Trophoblast cell (in vitro differentiated cells and primary cell): Measurements from ENCODE around the gene MYO1D.

Source experiments
- DNase-seq, 2 donors: peaks; one replicate each; pipeline ENCODE4 v3.0.0-alpha.2; 2016
- H2AFZ ChIP-seq: 2 replicates; pipeline ENCODE4 v1.6.1; 2013; ENCODE audit warnings: low read length, moderate library complexity, mild to moderate bottlenecking; ENCODE audit not compliant: insufficient read depth, poor library complexity
- H2AK5ac ChIP-seq: 2 replicates; pipeline ENCODE4 v1.6.1; 2013; ENCODE audit warnings: mild to moderate bottlenecking, low read length
- H2BK120ac ChIP-seq: 2 replicates; pipeline ENCODE4 v1.6.1; 2013; ENCODE audit warnings: low read length, mild to moderate bottlenecking, moderate library complexity; ENCODE audit not compliant: insufficient read depth, poor library complexity
- H2BK12ac ChIP-seq: 2 replicates; pipeline ENCODE4 v1.6.1; 2013; ENCODE audit warnings: mild to moderate bottlenecking, low read length, moderate library complexity
- H2BK5ac ChIP-seq: 2 replicates; pipeline ENCODE4 v1.6.1; 2013; ENCODE audit warnings: low read length, low read depth, moderate library complexity, mild to moderate bottlenecking; ENCODE audit not compliant: poor library complexity
- H3K14ac ChIP-seq: 2 replicates; pipeline ENCODE4 v1.6.1; 2013; ENCODE audit warnings: mild to moderate bottlenecking, low read length
- H3K18ac ChIP-seq: 2 replicates; pipeline ENCODE4 v1.6.1; 2013; ENCODE audit warnings: mild to moderate bottlenecking, low read length
- H3K23ac ChIP-seq: 2 replicates; pipeline ENCODE4 v1.6.1; 2013; ENCODE audit warnings: low read length
- H3K27ac ChIP-seq: 2 replicates; pipeline ENCODE4 v1.5.1; 2013; ENCODE audit warnings: low read depth, mild to moderate bottlenecking, inconsistent platforms, low read length, moderate library complexity
- H3K27me3 ChIP-seq: 2 replicates; pipeline ENCODE4 v1.6.1; 2013; ENCODE audit warnings: inconsistent platforms, mild to moderate bottlenecking, low read length, moderate library complexity; ENCODE audit not compliant: insufficient read depth
- H3K36me3 ChIP-seq, 2 experiments: 1 replicate in 1 of 2; 2 replicates in 1 of 2; pipeline ENCODE4 v1.6.1; 2013; ENCODE audit warnings: low read length in 2 of 2, mild to moderate bottlenecking in 2 of 2, moderate library complexity in 1 of 2; ENCODE audit not compliant: insufficient read depth in 2 of 2, control insufficient read depth in 1 of 2
- H3K4ac ChIP-seq: 2 replicates; pipeline ENCODE4 v1.6.1; 2013; ENCODE audit warnings: low read depth, mild to moderate bottlenecking, low read length, moderate library complexity
- H3K4me1 ChIP-seq, 2 experiments: 1 replicate in 1 of 2; 2 replicates in 1 of 2; pipeline ENCODE4 v1.6.1; 2013; ENCODE audit warnings: low read length in 2 of 2, mild to moderate bottlenecking in 2 of 2, moderate library complexity in 1 of 2; ENCODE audit not compliant: insufficient read depth in 2 of 2, control insufficient read depth in 1 of 2
- H3K4me2 ChIP-seq: 2 replicates; pipeline ENCODE4 v1.6.1; 2013; ENCODE audit warnings: inconsistent platforms, mild to moderate bottlenecking, low read length, moderate library complexity
- H3K4me3 ChIP-seq: 2 replicates; pipeline ENCODE4 v1.5.1; 2013; ENCODE audit warnings: mild to moderate bottlenecking, low read depth, low read length, inconsistent platforms
- H3K79me1 ChIP-seq: one replicate; pipeline ENCODE4 v1.6.1; 2013; ENCODE audit warnings: low read length
- H3K79me2 ChIP-seq: 2 replicates; pipeline ENCODE4 v1.6.1; 2013; ENCODE audit warnings: low read length, mild to moderate bottlenecking; ENCODE audit not compliant: control insufficient read depth, insufficient read depth, poor library complexity
- H3K9ac ChIP-seq: 2 replicates; pipeline ENCODE4 v1.6.1; 2013; ENCODE audit warnings: mild to moderate bottlenecking, low read length
- H3K9me3 ChIP-seq: 2 replicates; pipeline ENCODE4 v1.6.1; 2013; ENCODE audit warnings: low read depth, mild to moderate bottlenecking, control low read depth, inconsistent platforms, low read length; ENCODE audit not compliant: insufficient read depth
- H4K12ac ChIP-seq: 2 replicates; pipeline ENCODE4 v1.6.1; 2013; ENCODE audit warnings: low read depth, mild to moderate bottlenecking, low read length, moderate library complexity
- H4K8ac ChIP-seq: 2 replicates; pipeline ENCODE4 v1.6.1; 2013; ENCODE audit warnings: low read depth, mild to moderate bottlenecking, low read length, moderate library complexity
- H4K91ac ChIP-seq: one replicate; pipeline ENCODE4 v1.6.1; 2013; ENCODE audit warnings: low read depth, mild to moderate bottlenecking, low read length, moderate library complexity
- WGBS: extraction: QIAGEN DNeasy Blood & Tissue Kit; methylation state at CpG from one replicate; pipeline ENCODE4 v1.1.7; 2013; ENCODE audit warnings: missing lambda C conversion rate; ENCODE audit not compliant: insufficient read length, insufficient coverage; ENCODE audit errors: extremely low coverage; 5-methylcytosine and 5-hydroxymethylcytosine counted together

The MYO1D gene

GRCh38 chr17:32625971-32626370 lies 251.0 kb downstream of the MYO1D start:
- H3K4me2 ChIP-seq = no peak overlapping the region
- no peak overlapping the region for H2AFZ ChIP-seq
- no peaks in the 10 kb centered on the region for H3K27me3 ChIP-seq
- no peak overlapping the region for H3K9ac ChIP-seq
- no peaks in the 10 kb centered on the region for H3K79me1 ChIP-seq
- H3K9me3 ChIP-seq = no peaks in the 10 kb centered on the region
- no peaks in the 10 kb centered on the region for H3K79me2 ChIP-seq
- H4K91ac ChIP-seq = no peak overlapping the region
- DNase-seq = no peak
- no peaks in the 10 kb centered on the region for H3K4me1 ChIP-seq
- WGBS = no CpG with 5 or more reads among the region's 7 CpGs
- no peak overlapping the region for H3K18ac ChIP-seq
- no peak overlapping the region for H2BK5ac ChIP-seq
- H2BK12ac ChIP-seq = no peak overlapping the region
- H3K36me3 ChIP-seq = no peaks in the 10 kb centered on the region
- H4K12ac ChIP-seq = no peak overlapping the region
- no peak overlapping the region for H3K4me3 ChIP-seq
- H3K4ac ChIP-seq = no peak overlapping the region
- H4K8ac ChIP-seq = no peak overlapping the region
- H3K14ac ChIP-seq = no peak overlapping the region
- H3K27ac ChIP-seq = no peak overlapping the region
- H2AK5ac ChIP-seq = no peak overlapping the region
- H2BK120ac ChIP-seq = no peak overlapping the region
- H3K23ac ChIP-seq = no peak overlapping the region

DNA sequence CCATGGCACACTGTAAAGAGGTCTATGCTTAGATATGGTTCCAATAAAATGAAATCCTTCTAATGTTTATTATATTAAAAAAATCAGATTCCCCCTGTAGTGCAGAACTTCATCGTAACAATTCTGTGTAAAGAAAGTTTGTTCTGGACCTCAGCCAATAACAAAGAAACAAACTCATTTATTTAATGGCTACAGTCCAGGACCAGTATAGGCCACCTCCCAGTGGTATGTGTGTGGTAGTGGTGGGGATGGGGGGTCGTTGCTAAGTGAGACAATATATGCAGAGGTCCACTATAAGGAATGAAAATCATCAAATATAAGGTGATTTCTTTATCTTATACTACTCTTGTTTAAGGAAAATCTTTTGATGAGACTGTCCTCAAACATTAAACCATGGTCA lies 253.7 kb downstream of the MYO1D start:
- Histone ChIP-seq H4K12ac (no peak overlapping the region), H4K91ac (no peak overlapping the region), H3K4me3 (no peak overlapping the region), H3K9ac (no peak overlapping the region), H4K8ac (no peak overlapping the region), H3K36me3 (no peaks in the 10 kb centered on the region), H3K23ac (no peak overlapping the region), H2AK5ac (no peak overlapping the region), H3K4me2 (no peak overlapping the region), H3K9me3 (no peaks in the 10 kb centered on the region), H3K4me1 (no peaks in the 10 kb centered on the region), H2BK12ac (no peak overlapping the region), H2AFZ (no peak overlapping the region), H3K14ac (no peak overlapping the region), H3K18ac (no peak overlapping the region), H2BK5ac (no peak overlapping the region), H3K27me3 (no peaks in the 10 kb centered on the region), H3K79me1 (no peaks in the 10 kb centered on the region), H3K4ac (no peak overlapping the region), H3K27ac (no peak overlapping the region), H3K79me2 (no peaks in the 10 kb centered on the region), H2BK120ac (no peak overlapping the region)
- WGBS = no CpG with 5 or more reads among the region's 2 CpGs
- DNase-seq = no peak

GRCh38 chr17:32622540-32622939 lies 254.4 kb downstream of the MYO1D start:
- no peaks in the 10 kb centered on the region for H3K36me3 ChIP-seq
- H4K91ac ChIP-seq = no peak overlapping the region
- H3K27me3 ChIP-seq = no peaks in the 10 kb centered on the region
- no peak overlapping the region for H3K4me2 ChIP-seq
- no peak overlapping the region for H2AFZ ChIP-seq
- H3K79me1 ChIP-seq = no peaks in the 10 kb centered on the region
- DNase-seq = no peak
- no peak overlapping the region for H3K9ac ChIP-seq
- H3K23ac ChIP-seq = no peak overlapping the region
- WGBS = no CpG with 5 or more reads among the region's 4 CpGs
- H3K14ac ChIP-seq = no peak overlapping the region
- H4K12ac ChIP-seq = no peak overlapping the region
- no peaks in the 10 kb centered on the region for H3K79me2 ChIP-seq
- H2AK5ac ChIP-seq = no peak overlapping the region
- no peak overlapping the region for H4K8ac ChIP-seq
- H3K4ac ChIP-seq = no peak overlapping the region
- no peaks in the 10 kb centered on the region for H3K4me1 ChIP-seq
- H2BK12ac ChIP-seq = no peak overlapping the region
- no peak overlapping the region for H2BK120ac ChIP-seq
- H2BK5ac ChIP-seq = no peak overlapping the region
- no peak overlapping the region for H3K27ac ChIP-seq
- no peaks in the 10 kb centered on the region for H3K9me3 ChIP-seq
- no peak overlapping the region for H3K4me3 ChIP-seq
- no peak overlapping the region for H3K18ac ChIP-seq

- H3K36me3 ChIP-seq = no peaks in the 10 kb centered on the region
- no peaks in the 10 kb centered on the region for H3K79me2 ChIP-seq
- no peak overlapping the region for H3K23ac ChIP-seq
- H3K4ac ChIP-seq = no peak overlapping the region
- no peak overlapping the region for H3K4me3 ChIP-seq
- WGBS = no CpG with 5 or more reads among the region's 3 CpGs
- H4K12ac ChIP-seq = no peak overlapping the region
- no peak overlapping the region for H2BK120ac ChIP-seq
- no peak overlapping the region for H4K91ac ChIP-seq
- H4K8ac ChIP-seq = no peak overlapping the region
- no peaks in the 10 kb centered on the region for H3K4me1 ChIP-seq
- no peak overlapping the region for H3K27ac ChIP-seq
- H3K9ac ChIP-seq = no peak overlapping the region
- no peak overlapping the region for H3K14ac ChIP-seq
- H3K79me1 ChIP-seq = no peaks in the 10 kb centered on the region
- no peaks in the 10 kb centered on the region for H3K27me3 ChIP-seq
- H3K9me3 ChIP-seq = no peaks in the 10 kb centered on the region
- H3K4me2 ChIP-seq = no peak overlapping the region
- no peak overlapping the region for H3K18ac ChIP-seq
- H2BK12ac ChIP-seq = no peak overlapping the region
- H2BK5ac ChIP-seq = no peak overlapping the region
- H2AFZ ChIP-seq = no peak overlapping the region
- DNase-seq = peak; percentile 96
- no peak overlapping the region for H2AK5ac ChIP-seq
These were observed 255.2 kb downstream of the MYO1D start for GRCh38 chr17:32621612-32622312.
